ENCODE data around the gene VPS37B. TPM values are rescaled to one million over a fixed set of nuclear protein-coding genes. Genes with fewer than 3 reads are reported as not detected.

The VPS37B gene
- total and polyA plus RNA-seq, 2 of the 8 experiments (the other 6 are each of a cell fraction or from before 2014, with no cell fraction given) = 11.9 to 15.7 TPM

- H2AK5ac ChIP-seq (ENCODE audit: low read depth, low read length) = no peak overlapping the region
- no peaks in the 10 kb centered on the region for H3K27me3 ChIP-seq (replicated peaks in 1 of 4; ENCODE audit: control insufficient read depth in 3 of 4, extremely low read depth in 1 of 4, insufficient read depth in 3 of 4, low read length in 3 of 4)
- H3K23ac ChIP-seq (ENCODE audit: insufficient read length) = no peak overlapping the region
- H2AFZ ChIP-seq (ENCODE audit: low read length) = no peak overlapping the region
- POLR2A ChIA-PET (ENCODE audit: partially characterized antibody) = no interaction called here
- H2BK120ac ChIP-seq (replicated peaks; ENCODE audit: low read depth, low read length) = no peak overlapping the region
- H3K9me3 ChIP-seq (ENCODE audit: insufficient read depth in 2 of 2, low read depth in 1 of 2, low read length in 1 of 2) = no peaks in the 10 kb centered on the region
- no peak for FAIRE-seq
- H3K4me3 ChIP-seq (ENCODE audit: extremely low read depth in 1 of 4, insufficient read depth in 2 of 4, low read depth in 3 of 4, low read length in 4 of 4) = no peak overlapping the region
- no peaks in the 10 kb centered on the region for H4K20me1 ChIP-seq (replicated peaks in 1 of 2; ENCODE audit: control insufficient read depth in 1 of 2, insufficient read depth in 2 of 2, low read length in 2 of 2)
- no peak overlapping the region for H2BK12ac ChIP-seq (ENCODE audit: low read depth, low read length)
- DNase-seq (ENCODE audit: low read depth in 1 of 2, low spot score in 2 of 2) = no peak
- H3K23me2 ChIP-seq (ENCODE audit: low read depth, low read length) = 0 out of 2 replicates have a peak, but pooled peaks cover 1% of the 10 kb centered on the region
- 0 out of 2 replicates have a peak overlapping the region, but pooled peaks have one; percentile 22 for H4K8ac ChIP-seq (ENCODE audit: extremely low read depth, insufficient read depth, low read length)
- no peaks in the 10 kb centered on the region for H3K36me3 ChIP-seq (ENCODE audit: control insufficient read depth in 2 of 4, insufficient read depth in 4 of 4, low read length in 3 of 4)
- H3K27ac ChIP-seq (ENCODE audit: low read depth, low read length) = no peak overlapping the region
- H3K79me1 ChIP-seq (ENCODE audit: low read depth, low read length) = no peaks in the 10 kb centered on the region
- H3K4me1 ChIP-seq (replicated peaks in 1 of 4; ENCODE audit: control insufficient read depth in 3 of 4, insufficient read depth in 4 of 4, low read length in 3 of 4) = no peaks in the 10 kb centered on the region
- no peak overlapping the region for H3K4me2 ChIP-seq (ENCODE audit: insufficient read depth in 1 of 2, low read depth in 2 of 2, low read length in 2 of 2)
- no peak overlapping the region for H4K5ac ChIP-seq (ENCODE audit: insufficient read length, low read depth, low read length)
- H3K4ac ChIP-seq (replicated peaks; ENCODE audit: insufficient read length, low read depth, low read length) = no peak overlapping the region
- no peak overlapping the region for H2BK20ac ChIP-seq (ENCODE audit: low read length)
- H3K79me2 ChIP-seq (ENCODE audit: control insufficient read depth in 1 of 2, insufficient read depth in 2 of 2, low read length in 2 of 2) = no peaks in the 10 kb centered on the region
- no peak overlapping the region for H3K9ac ChIP-seq (replicated peaks in 1 of 4; ENCODE audit: extremely low read depth in 1 of 4, low read depth in 3 of 4, low read length in 3 of 4)
- H3K18ac ChIP-seq (ENCODE audit: extremely low read depth, low read length) = no peak overlapping the region
- no peak overlapping the region for H2BK15ac ChIP-seq (ENCODE audit: low read length)
- H4K91ac ChIP-seq (replicated peaks; ENCODE audit: insufficient read length, low read length) = no peak overlapping the region
- 88% methylated on average over 8 of the region's 8 CpGs; no CpG with 5 or more reads in 1 of the 2 experiments for WGBS, 2 experiments (ENCODE audit: extremely low coverage in 1 of 2, insufficient coverage in 1 of 2, insufficient read length in 1 of 2, insufficient replicate concordance in 2 of 2, low coverage in 1 of 2, low lambda C conversion rate in 2 of 2, missing lambda C conversion rate in 1 of 2)
- H2BK5ac ChIP-seq (ENCODE audit: low read depth, low read length) = no peak overlapping the region
- no peak overlapping the region for H3K14ac ChIP-seq (ENCODE audit: insufficient read length)
- H3K56ac ChIP-seq (replicated peaks; ENCODE audit: insufficient read length, low read depth, low read length) = no peak overlapping the region
- CTCF ChIA-PET (ENCODE audit: partially characterized antibody) = interaction anchor here (5.1 kb wide), 1 partner anchor 26 kb away, joined by 35 read pairs; no protein-coding TSS in a partner anchor
- TF ChIP-seq POLR2AphosphoS5 (IDR thresholded peaks at IDR 0.05; ENCODE audit: low read depth, low read length) = no peak
- no peak for TF ChIP-seq CTBP2 (IDR thresholded peaks at IDR 0.05; ENCODE audit: borderline replicate concordance, insufficient read depth, insufficient read length, low read length)
- TF ChIP-seq BCL11A (IDR thresholded peaks at IDR 0.05; ENCODE audit: low read depth in 2 of 2, low read length in 2 of 2) = no peak
- TF ChIP-seq CHD2 (IDR thresholded peaks at IDR 0.05; ENCODE audit: low read length) = no peak
- TF ChIP-seq ZNF274 (IDR thresholded peaks at IDR 0.05; ENCODE audit: borderline replicate concordance, extremely low read depth, low read length) = no peak
- no peak for TF ChIP-seq FOSL1 (IDR thresholded peaks at IDR 0.05; ENCODE audit: insufficient read depth, low read depth, low read length)
- no peak for TF ChIP-seq CHD1 (IDR thresholded peaks at IDR 0.05; ENCODE audit: low read depth, low read length)
- TF ChIP-seq MAFK (IDR thresholded peaks at IDR 0.05; ENCODE audit: low read depth, low read length) = no peak
- TF ChIP-seq CTCF (IDR thresholded peaks at IDR 0.05; ENCODE audit: control extremely low read depth in 1 of 3, insufficient read depth in 1 of 3, low read depth in 1 of 3, low read length in 3 of 3) = no peak
- TF ChIP-seq YY1 (IDR thresholded peaks at IDR 0.05; ENCODE audit: low read depth, low read length) = no peak
- no peak for TF ChIP-seq POLR2A (IDR thresholded peaks at IDR 0.05; ENCODE audit: control extremely low read depth in 1 of 2, low read depth in 2 of 2, low read length in 2 of 2)
- TF ChIP-seq JUN (IDR thresholded peaks at IDR 0.05; ENCODE audit: low read depth, low read length) = no peak
Observed at GRCh38 chr12:122820138-122820537, 75.8 kb downstream of the VPS37B start.

Data from H1 (cell line).